OCI-LY3 (cell line): Measurements from ENCODE around the gene RNASE13.

Source experiments
- EZH2phosphoT487 ChIP-seq: fragments of 200-600 bp; shearing (Covaris generic); IDR thresholded peaks from 2 replicates; pipeline ENCODE4 v1.6.1; 2018; ENCODE audit warnings: antibody characterized with exemption, mixed run types, low read depth
- TF ChIP-seq, protein P1 (sequence below): fragments of 200-600, 300-600 bp; sonication (generic); IDR thresholded peaks from 2 replicates; pipeline ENCODE4 v1.5.1; 2014; ENCODE audit warnings: antibody characterized with exemption, low read length, low read depth

DNA sequence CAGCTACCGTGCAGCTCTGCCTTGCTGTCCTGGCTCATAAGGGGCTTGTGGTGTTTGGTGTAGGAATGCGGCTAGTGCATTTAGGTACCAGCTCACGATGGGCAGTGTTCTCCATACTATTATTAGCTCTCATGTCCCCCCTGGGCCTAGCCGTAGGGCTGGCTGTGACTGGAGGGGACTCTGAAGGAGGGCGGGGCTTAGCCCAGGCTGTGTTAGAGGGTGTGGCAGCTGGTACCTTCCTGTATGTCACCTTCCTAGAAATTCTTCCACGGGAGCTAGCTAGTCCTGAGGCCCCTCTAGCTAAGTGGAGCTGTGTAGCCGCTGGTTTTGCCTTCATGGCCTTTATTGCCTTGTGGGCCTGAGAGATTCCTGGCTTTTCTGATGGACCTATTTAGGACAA lies 33.4 kb downstream of the RNASE13 start:
- TF ChIP-seq, protein P1, sequence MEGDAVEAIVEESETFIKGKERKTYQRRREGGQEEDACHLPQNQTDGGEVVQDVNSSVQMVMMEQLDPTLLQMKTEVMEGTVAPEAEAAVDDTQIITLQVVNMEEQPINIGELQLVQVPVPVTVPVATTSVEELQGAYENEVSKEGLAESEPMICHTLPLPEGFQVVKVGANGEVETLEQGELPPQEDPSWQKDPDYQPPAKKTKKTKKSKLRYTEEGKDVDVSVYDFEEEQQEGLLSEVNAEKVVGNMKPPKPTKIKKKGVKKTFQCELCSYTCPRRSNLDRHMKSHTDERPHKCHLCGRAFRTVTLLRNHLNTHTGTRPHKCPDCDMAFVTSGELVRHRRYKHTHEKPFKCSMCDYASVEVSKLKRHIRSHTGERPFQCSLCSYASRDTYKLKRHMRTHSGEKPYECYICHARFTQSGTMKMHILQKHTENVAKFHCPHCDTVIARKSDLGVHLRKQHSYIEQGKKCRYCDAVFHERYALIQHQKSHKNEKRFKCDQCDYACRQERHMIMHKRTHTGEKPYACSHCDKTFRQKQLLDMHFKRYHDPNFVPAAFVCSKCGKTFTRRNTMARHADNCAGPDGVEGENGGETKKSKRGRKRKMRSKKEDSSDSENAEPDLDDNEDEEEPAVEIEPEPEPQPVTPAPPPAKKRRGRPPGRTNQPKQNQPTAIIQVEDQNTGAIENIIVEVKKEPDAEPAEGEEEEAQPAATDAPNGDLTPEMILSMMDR = no peak
- TF ChIP-seq EZH2phosphoT487 = no peak
